BLaER1 treated with 17β-estradiol and CSF1 and Interleukin-3, amounts not matched to agents 10 nM and 100 nM (cell line): ENCODE results near the gene SIPA1.
A peak's percentile ranks its signal among the peaks of the same experiment; 100 is the strongest.

Experiments
- H3K27ac ChIP-seq, 11 experiments: shearing (Covaris generic); formaldehyde crosslinking; 2 replicates each; pipeline ENCODE4 v1.8.1; 2022
- H3K27me3 ChIP-seq, 11 experiments: shearing (Covaris generic); formaldehyde crosslinking; 2 replicates each; pipeline ENCODE4 v1.8.1; 2022
- H3K36me3 ChIP-seq, 11 experiments: shearing (Covaris generic); formaldehyde crosslinking; 2 replicates each; pipeline ENCODE4 v1.8.1; 2022
- H3K4me1 ChIP-seq, 10 experiments: shearing (Covaris generic); formaldehyde crosslinking; 2 replicates each; pipeline ENCODE4 v1.8.1; 2022
- H3K4me2 ChIP-seq, 11 experiments: shearing (Covaris generic); formaldehyde crosslinking; 2 replicates each; pipeline ENCODE4 v1.8.1; 2022
- H3K4me3 ChIP-seq, 10 experiments: shearing (Covaris generic); formaldehyde crosslinking; 2 replicates each; pipeline ENCODE4 v1.8.1; 2022
- H3K9ac ChIP-seq, 11 experiments: shearing (Covaris generic); formaldehyde crosslinking; 2 replicates each; pipeline ENCODE4 v1.8.1; 2022
- H3K9me3 ChIP-seq, 11 experiments: shearing (Covaris generic); formaldehyde crosslinking; replicated peaks in 1 of 11; 2 replicates each; pipeline ENCODE4 v1.8.1; 2022
- H4K20me1 ChIP-seq, 11 experiments: shearing (Covaris generic); formaldehyde crosslinking; 2 replicates each; pipeline ENCODE4 v1.8.1; 2022
- Cebpa-rat ChIP-seq, 11 experiments: shearing (Covaris generic); IDR thresholded peaks; 2 replicates each; pipeline ENCODE4 v1.8.1; 2022

The SIPA1 gene

GRCh38 chr11:65592858-65593517, 44.9 kb upstream of the SIPA1 start:
- peaks cover 13 to 91% (median 36%) of the 10 kb centered on the region in 11 experiments; a peak in 19 of 22 replicates for H4K20me1 ChIP-seq

GRCh38 chr11:65593518-65594414, 44.1 kb upstream of the SIPA1 start:
- Histone ChIP-seq H3K36me3 (peaks cover 52 to 64% (median 58%) of the 10 kb centered on the region in 11 experiments), H3K4me1 (peaks cover 31 to 65% (median 53%) of the 10 kb centered on the region in 10 experiments), H3K27ac (peak overlapping the region in 1 of 11 experiments; percentile 4; a peak in 1 of 22 replicates), H3K4me3 (no peak overlapping the region), H3K9ac (peak overlapping the region in 5 of 11 experiments; percentile 2 to 34 (median 25); a peak in 3 of 22 replicates), H3K4me2 (peak overlapping the region in 4 of 11 experiments; percentile 9 to 51 (median 39); a peak in 7 of 22 replicates), H3K9me3 (no peaks in the 10 kb centered on the region), H4K20me1 (peaks cover 20 to 93% (median 33%) of the 10 kb centered on the region in 11 experiments; a peak in 19 of 22 replicates), H3K27me3 (no peaks in the 10 kb centered on the region)
- TF ChIP-seq Cebpa-rat (IDR thresholded peaks at IDR 0.05) = no peak

More at GRCh38 chr11:65592858-65593517, 44.9 kb upstream of the SIPA1 start:
- H3K4me2 ChIP-seq = peak overlapping the region in 3 of 11 experiments; percentile 31 to 51 (median 47); a peak in 4 of 22 replicates
- H3K27me3 ChIP-seq = no peaks in the 10 kb centered on the region
- no peak overlapping the region for H3K4me3 ChIP-seq
- TF ChIP-seq Cebpa-rat (IDR thresholded peaks at IDR 0.05) = no peak
- peaks cover 38 to 68% (median 59%) of the 10 kb centered on the region in 10 experiments for H3K4me1 ChIP-seq
- peaks cover 44 to 56% (median 50%) of the 10 kb centered on the region in 11 experiments for H3K36me3 ChIP-seq
- peak overlapping the region in 1 of 11 experiments; percentile 34; a peak in 1 of 22 replicates for H3K9ac ChIP-seq
- no peaks in the 10 kb centered on the region for H3K9me3 ChIP-seq
- H3K27ac ChIP-seq = no peak overlapping the region

- H3K36me3 ChIP-seq = peaks cover 56 to 70% (median 62%) of the 10 kb centered on the region in 11 experiments
- peaks cover 17 to 52% (median 40%) of the 10 kb centered on the region in 10 experiments for H3K4me1 ChIP-seq
- peak overlapping the region in 8 of 11 experiments; percentile 2 to 54 (median 42); a peak in 17 of 22 replicates for H3K27ac ChIP-seq
These were observed 42.8 kb upstream of the SIPA1 start for GRCh38 chr11:65595131-65595530.

GRCh38 chr11:65595543-65596281, 42.2 kb upstream of the SIPA1 start, which contains the start of gene KCNK7:
TSS of gene KCNK7 (minus strand) at chr11:65595800. CDS start at chr11:65595772, 28 bp downstream.
- Histone ChIP-seq H3K27ac (peak within 1 kb of the TSS in 8 of 11 experiments; percentile 2 to 54 (median 46); a peak in 17 of 22 replicates), H3K9me3 (no peaks in the 10 kb centered on the region)
- TF ChIP-seq Cebpa-rat (IDR thresholded peaks at IDR 0.05) = no peak

More at GRCh38 chr11:65595131-65595530, 42.8 kb upstream of the SIPA1 start:
- Histone ChIP-seq H3K4me3 (no peak overlapping the region; a peak in 1 of 20 replicates), H3K9me3 (no peaks in the 10 kb centered on the region), H3K27me3 (no peaks in the 10 kb centered on the region), H3K4me2 (peak overlapping the region; percentile 36 to 71 (median 55)), H4K20me1 (peaks cover 15 to 92% (median 35%) of the 10 kb centered on the region in 11 experiments; a peak in 18 of 22 replicates), H3K9ac (peak overlapping the region; percentile 8 to 66 (median 46); a peak in 13 of 22 replicates)
- TF ChIP-seq Cebpa-rat (IDR thresholded peaks at IDR 0.05) = no peak

GRCh38 chr11:65596520-65596919, 41.4 kb upstream of the SIPA1 start:
- TF ChIP-seq Cebpa-rat (IDR thresholded peaks at IDR 0.05) = no peak
- Histone ChIP-seq H4K20me1 (peaks cover 15 to 93% (median 40%) of the 10 kb centered on the region in 11 experiments; a peak in 17 of 22 replicates), H3K36me3 (peaks cover 55 to 70% (median 61%) of the 10 kb centered on the region in 11 experiments)

More at GRCh38 chr11:65595543-65596281, 42.2 kb upstream of the SIPA1 start, which contains the start of gene KCNK7:
- peaks cover 15 to 93% (median 36%) of the 10 kb centered on the region in 11 experiments; a peak in 17 of 22 replicates for H4K20me1 ChIP-seq
- H3K36me3 ChIP-seq = peaks cover 55 to 69% (median 62%) of the 10 kb centered on the region in 11 experiments
- peak within 1 kb of the TSS; percentile 36 to 71 (median 55) for H3K4me2 ChIP-seq
- no peaks in the 10 kb centered on the region for H3K27me3 ChIP-seq
- peaks cover 16 to 49% (median 38%) of the 10 kb centered on the region in 10 experiments for H3K4me1 ChIP-seq
- H3K4me3 ChIP-seq = no peak within 1 kb of the TSS; a peak in 1 of 20 replicates
- H3K9ac ChIP-seq = peak within 1 kb of the TSS; percentile 8 to 66 (median 46); a peak in 14 of 22 replicates

GRCh38 chr11:65598258-65598699, 39.6 kb upstream of the SIPA1 start:
- H3K27ac ChIP-seq = no peak overlapping the region; a peak in 1 of 22 replicates

More at GRCh38 chr11:65596520-65596919, 41.4 kb upstream of the SIPA1 start:
- Histone ChIP-seq H3K9me3 (no peaks in the 10 kb centered on the region), H3K27me3 (no peaks in the 10 kb centered on the region), H3K9ac (no peak overlapping the region), H3K4me3 (no peak overlapping the region), H3K4me2 (peak overlapping the region in 5 of 11 experiments; percentile 13 to 42 (median 33); a peak in 6 of 22 replicates), H3K4me1 (peaks cover 16 to 49% (median 38%) of the 10 kb centered on the region in 10 experiments), H3K27ac (peak overlapping the region in 5 of 11 experiments; percentile 28 to 50 (median 40); a peak in 6 of 22 replicates)

GRCh38 chr11:65599216-65599954, 38.5 kb upstream of the SIPA1 start:
- Histone ChIP-seq H3K4me2 (no peak overlapping the region), H3K36me3 (peaks cover 58 to 77% (median 67%) of the 10 kb centered on the region in 11 experiments)
- no peak for TF ChIP-seq Cebpa-rat (IDR thresholded peaks at IDR 0.05)

More at GRCh38 chr11:65598258-65598699, 39.6 kb upstream of the SIPA1 start:
- TF ChIP-seq Cebpa-rat (IDR thresholded peaks at IDR 0.05) = no peak
- H3K36me3 ChIP-seq = peaks cover 51 to 71% (median 61%) of the 10 kb centered on the region in 11 experiments
- peak overlapping the region in 1 of 11 experiments; percentile 42; a peak in 1 of 22 replicates for H3K4me2 ChIP-seq
- 0 out of 22 replicates have a peak overlapping the region, but pooled peaks of 1 of the 11 experiments have one; percentile 2 for H3K9ac ChIP-seq
- H3K9me3 ChIP-seq = no peaks in the 10 kb centered on the region
- peaks cover 14 to 93% (median 35%) of the 10 kb centered on the region in 11 experiments; a peak in 18 of 22 replicates for H4K20me1 ChIP-seq
- no peak overlapping the region for H3K4me3 ChIP-seq
- H3K27me3 ChIP-seq = no peaks in the 10 kb centered on the region
- peaks cover 25 to 48% (median 40%) of the 10 kb centered on the region in 10 experiments for H3K4me1 ChIP-seq

More at GRCh38 chr11:65599216-65599954, 38.5 kb upstream of the SIPA1 start:
- Histone ChIP-seq H3K4me1 (peaks cover 14 to 53% (median 35%) of the 10 kb centered on the region in 10 experiments), H3K27ac (no peak overlapping the region), H3K9ac (no peak overlapping the region), H3K27me3 (no peaks in the 10 kb centered on the region), H3K4me3 (no peak overlapping the region), H3K9me3 (no peaks in the 10 kb centered on the region), H4K20me1 (peaks cover 6 to 93% (median 32%) of the 10 kb centered on the region in 11 experiments; a peak in 17 of 22 replicates)
